Left hindlimb (tissue), 1 donor: Measurements from ENCODE around the gene ERP27.

Experiments used
- DNase-seq: peaks from one replicate; pipeline ENCODE4 v3.0.0-alpha.2; 2018

The ERP27 gene

GRCh38 chr12:14900521-14901227, 37.7 kb downstream of the ERP27 start:
- DNase-seq: no peak

- no peak for DNase-seq
Observed at GRCh38 chr12:14896521-14897169, 41.7 kb downstream of the ERP27 start.

GRCh38 chr12:14893506-14894250, 44.7 kb downstream of the ERP27 start:
- DNase-seq: peak; percentile 51

- no peak for DNase-seq
Observed at GRCh38 chr12:14892726-14893505, 45.4 kb downstream of the ERP27 start.

GRCh38 chr12:14890701-14891100, 47.6 kb downstream of the ERP27 start:
- DNase-seq: no peak

- DNase-seq: no peak
Observed at GRCh38 chr12:14886271-14886670, 52.1 kb downstream of the ERP27 start.

- DNase-seq: peak; percentile 84
Observed at GRCh38 chr12:14885718-14886221, 52.6 kb downstream of the ERP27 start, which contains the start of gene MGP. MGP (minus strand) TSS chr12:14885854; CDS start chr12:14885791, 63 bp downstream.

GRCh38 chr12:14884458-14884878, 53.9 kb downstream of the ERP27 start:
- DNase-seq: peak; percentile 87

- peak; percentile 80 for DNase-seq
Observed at GRCh38 chr12:14883686-14884085, 54.7 kb downstream of the ERP27 start.

GRCh38 chr12:14880890-14881453, 57.4 kb downstream of the ERP27 start:
- no peak for DNase-seq

GRCh38 chr12:14879222-14879933, 59.0 kb downstream of the ERP27 start:
- DNase-seq: no peak

- no peak for DNase-seq
Observed at GRCh38 chr12:14878488-14878887, 59.8 kb downstream of the ERP27 start.

- DNase-seq: no peak
Observed at GRCh38 chr12:14876833-14877232, 61.5 kb downstream of the ERP27 start.

GRCh38 chr12:14874882-14875281, 63.5 kb downstream of the ERP27 start:
- no peak for DNase-seq

GRCh38 chr12:14873440-14874185, 64.7 kb downstream of the ERP27 start:
- DNase-seq: no peak

GRCh38 chr12:14871886-14872285, 66.5 kb downstream of the ERP27 start:
- DNase-seq: no peak

GRCh38 chr12:14871247-14871646, 67.1 kb downstream of the ERP27 start:
- DNase-seq: no peak

- DNase-seq: no peak
Observed at GRCh38 chr12:14868916-14869506, 69.3 kb downstream of the ERP27 start.
